HG03066 (cell line): ENCODE data around the gene TNFRSF4.
"Not testable (repeated sequence)": the region's sequence is repeated elsewhere in the genome, so short reads cannot be mapped to it uniquely, and the experiment has no call there.

ENCODE experiments used
- ATAC-seq: cut with Tn5 transposase; IDR thresholded peaks from one replicate; pipeline ENCODE4 v1.9.1; 2021; ENCODE audit warnings: low read depth; ENCODE audit not compliant: unreplicated experiment

Gene TNFRSF4

DNA sequence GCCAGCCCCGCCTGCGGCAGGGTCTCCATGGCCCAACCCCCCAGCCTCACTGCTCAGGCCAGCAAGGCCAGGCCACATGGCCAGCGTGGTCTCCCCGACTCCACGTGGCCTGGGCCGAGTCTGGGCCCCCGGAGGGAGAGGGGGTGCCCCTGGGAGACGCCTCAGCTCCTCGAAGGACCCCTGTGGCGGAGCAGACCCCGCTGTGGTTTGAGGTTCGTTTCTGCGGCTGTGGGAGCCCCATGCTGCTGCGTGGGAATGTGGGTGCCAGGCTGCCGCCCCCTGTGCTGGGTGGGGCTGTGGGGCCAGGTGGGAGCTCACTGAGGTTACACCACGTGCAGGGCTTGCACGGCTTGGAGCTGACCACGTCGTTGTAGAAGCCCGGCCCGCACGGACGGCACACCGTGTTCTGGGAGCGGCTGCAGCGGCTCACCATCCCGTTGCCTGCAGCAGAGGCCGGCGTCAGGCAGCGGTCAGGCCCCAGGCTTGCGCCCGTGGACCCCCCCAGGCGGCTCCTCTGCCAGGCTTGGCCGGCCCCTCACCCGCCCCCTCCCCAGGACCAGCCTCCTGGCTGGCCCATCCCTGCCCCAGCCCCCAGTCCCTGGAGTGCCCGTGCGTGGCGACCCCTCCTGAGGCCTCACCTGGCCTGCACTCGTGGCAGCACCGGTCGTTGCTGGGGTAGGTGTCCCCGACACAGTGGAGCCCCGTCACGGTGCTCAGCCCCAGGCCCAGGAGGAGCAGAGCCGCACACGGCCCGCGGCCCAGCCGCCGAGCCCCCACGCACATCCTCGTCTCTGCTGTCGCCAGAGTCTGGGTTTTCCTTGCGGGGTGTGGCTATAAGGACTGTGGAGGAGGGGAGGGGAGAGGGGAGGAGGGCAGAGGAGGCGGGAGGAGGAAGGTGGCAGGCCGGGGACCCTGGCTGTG, at the start of gene TNFRSF4:
Gene TNFRSF4 (minus strand): TSS at position 809 of the 921 bp plus-strand sequence. CDS start 26 bp downstream, at position 783.
- ATAC-seq: no peak

GRCh38 chr1:1262758-1263157, 48.8 kb upstream of the TNFRSF4 start:
- no peak for ATAC-seq

GRCh38 chr1:1262071-1262470, 48.1 kb upstream of the TNFRSF4 start:
- no peak for ATAC-seq

DNA sequence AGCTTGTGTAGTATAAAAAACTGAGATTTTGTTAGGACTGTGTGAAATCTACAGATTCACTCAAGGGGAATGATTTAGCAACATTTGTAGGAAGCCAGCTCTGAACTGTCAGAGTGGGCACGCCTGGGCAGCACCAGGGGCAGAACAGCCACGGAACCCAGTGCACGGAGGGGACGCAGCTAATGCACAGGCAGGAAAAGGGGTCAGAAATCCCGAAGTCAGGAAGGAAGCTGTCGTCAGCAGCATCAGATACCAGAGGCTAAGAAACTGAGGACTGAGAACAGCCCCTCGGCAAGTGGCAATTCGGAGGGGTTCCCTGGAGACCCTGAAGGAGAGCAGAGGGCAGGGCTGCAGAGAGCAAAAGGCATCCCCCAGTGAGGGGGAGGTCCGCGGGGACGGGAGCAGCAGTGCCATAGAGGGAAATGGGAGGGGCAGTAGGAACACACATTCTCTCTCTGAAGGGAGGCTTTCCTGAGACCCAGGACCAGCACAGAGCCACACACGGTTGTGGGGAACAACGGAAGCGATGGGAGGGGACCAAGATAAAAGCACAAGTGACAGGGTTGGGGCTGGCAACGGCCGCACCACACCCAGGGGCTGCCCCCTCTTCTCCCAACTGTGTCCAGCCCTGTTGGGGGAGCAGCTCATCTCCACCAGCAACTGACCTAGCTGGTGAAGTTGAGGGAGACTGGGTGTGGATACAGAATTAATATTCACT, 47.0 kb upstream of the TNFRSF4 start:
- ATAC-seq: no peak

DNA sequence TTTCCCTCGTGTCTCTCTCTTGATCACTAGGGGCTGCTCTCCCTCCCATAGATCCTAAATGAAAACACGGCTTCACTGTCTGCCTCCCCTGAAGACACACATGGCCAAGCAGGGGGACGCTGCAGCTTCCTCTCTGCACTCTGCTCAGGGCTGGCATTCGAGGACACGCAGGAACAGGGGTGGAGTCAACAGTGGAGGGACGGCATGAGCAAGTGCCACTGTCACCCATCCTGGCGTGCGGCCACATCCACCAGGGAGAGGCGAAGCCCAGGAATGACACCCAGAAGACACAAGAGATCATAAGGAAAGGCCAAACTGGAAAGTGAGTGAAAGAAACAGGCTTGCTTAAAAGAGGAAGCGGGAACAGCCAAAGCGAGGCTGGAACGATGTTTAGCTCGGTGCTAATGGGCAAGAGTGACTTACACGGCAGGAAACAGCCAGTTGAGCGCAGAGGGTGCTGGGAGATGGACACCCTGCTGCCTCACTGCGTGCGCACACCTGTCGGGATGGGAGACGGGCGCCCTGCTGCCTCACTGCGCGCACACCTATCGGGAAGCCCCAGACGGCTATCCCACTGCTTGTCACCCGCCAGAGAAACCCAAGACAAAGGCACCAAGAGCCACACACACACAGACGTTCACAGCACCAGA, 46.1 kb upstream of the TNFRSF4 start:
- ATAC-seq: no peak

GRCh38 chr1:1259540-1259939, 45.6 kb upstream of the TNFRSF4 start:
- ATAC-seq: no peak

GRCh38 chr1:1259119-1259488, 45.2 kb upstream of the TNFRSF4 start:
- no peak for ATAC-seq

DNA sequence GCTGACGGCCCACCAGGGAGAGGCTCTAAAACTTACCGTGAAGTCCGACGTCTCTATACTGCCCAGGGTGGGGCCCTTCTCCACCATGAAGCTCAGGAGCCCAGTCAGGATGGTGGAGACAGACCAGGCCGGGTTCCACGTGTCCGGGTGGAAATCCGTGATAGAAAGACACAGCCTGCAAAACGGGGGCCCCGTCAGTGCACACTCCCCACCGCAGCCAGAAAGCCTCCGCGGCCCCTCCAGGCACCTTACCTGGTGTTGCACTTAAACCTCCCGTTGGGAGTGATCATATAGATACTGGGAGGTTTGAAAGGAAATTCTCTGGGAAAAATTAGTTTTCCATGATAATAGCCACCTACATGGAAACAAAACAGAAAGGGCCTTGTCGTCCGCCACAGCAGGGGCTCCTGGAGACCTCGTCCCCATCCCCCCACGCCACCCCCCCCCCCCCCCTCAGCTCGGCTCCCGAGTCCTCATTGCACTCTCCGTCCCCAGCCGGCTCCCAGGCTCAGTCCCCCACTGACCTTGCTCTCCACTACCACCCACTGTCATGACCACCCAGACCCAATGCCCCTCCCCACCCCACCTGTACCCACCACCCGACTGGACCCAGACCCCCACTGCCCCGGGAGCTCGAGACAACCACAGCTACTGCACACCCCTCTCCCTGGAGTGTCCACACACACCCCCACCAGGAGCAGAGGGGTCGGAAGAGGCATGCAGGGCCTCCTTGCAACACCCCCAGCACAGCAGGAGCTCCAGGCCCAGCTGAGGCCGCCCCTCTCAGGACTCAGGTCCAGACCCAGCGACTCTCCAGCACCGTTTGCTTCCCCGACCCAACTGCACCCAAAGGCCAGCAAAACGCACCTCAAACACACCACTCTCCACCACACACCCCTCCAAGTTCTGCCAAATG, 43.3 kb upstream of the TNFRSF4 start:
- ATAC-seq: no peak

- ATAC-seq: no peak
Observed at GRCh38 chr1:1255611-1256010, 41.7 kb upstream of the TNFRSF4 start.

- ATAC-seq: no peak
Observed at GRCh38 chr1:1255078-1255477, 41.1 kb upstream of the TNFRSF4 start.

GRCh38 chr1:1254667-1254998, 40.7 kb upstream of the TNFRSF4 start:
- ATAC-seq: no peak

- no peak for ATAC-seq
Observed at GRCh38 chr1:1253972-1254666, 40.2 kb upstream of the TNFRSF4 start.

- no peak for ATAC-seq
Observed at GRCh38 chr1:1253314-1253713, 39.4 kb upstream of the TNFRSF4 start.

GRCh38 chr1:1250786-1251284, 36.9 kb upstream of the TNFRSF4 start:
- ATAC-seq: no peak

DNA sequence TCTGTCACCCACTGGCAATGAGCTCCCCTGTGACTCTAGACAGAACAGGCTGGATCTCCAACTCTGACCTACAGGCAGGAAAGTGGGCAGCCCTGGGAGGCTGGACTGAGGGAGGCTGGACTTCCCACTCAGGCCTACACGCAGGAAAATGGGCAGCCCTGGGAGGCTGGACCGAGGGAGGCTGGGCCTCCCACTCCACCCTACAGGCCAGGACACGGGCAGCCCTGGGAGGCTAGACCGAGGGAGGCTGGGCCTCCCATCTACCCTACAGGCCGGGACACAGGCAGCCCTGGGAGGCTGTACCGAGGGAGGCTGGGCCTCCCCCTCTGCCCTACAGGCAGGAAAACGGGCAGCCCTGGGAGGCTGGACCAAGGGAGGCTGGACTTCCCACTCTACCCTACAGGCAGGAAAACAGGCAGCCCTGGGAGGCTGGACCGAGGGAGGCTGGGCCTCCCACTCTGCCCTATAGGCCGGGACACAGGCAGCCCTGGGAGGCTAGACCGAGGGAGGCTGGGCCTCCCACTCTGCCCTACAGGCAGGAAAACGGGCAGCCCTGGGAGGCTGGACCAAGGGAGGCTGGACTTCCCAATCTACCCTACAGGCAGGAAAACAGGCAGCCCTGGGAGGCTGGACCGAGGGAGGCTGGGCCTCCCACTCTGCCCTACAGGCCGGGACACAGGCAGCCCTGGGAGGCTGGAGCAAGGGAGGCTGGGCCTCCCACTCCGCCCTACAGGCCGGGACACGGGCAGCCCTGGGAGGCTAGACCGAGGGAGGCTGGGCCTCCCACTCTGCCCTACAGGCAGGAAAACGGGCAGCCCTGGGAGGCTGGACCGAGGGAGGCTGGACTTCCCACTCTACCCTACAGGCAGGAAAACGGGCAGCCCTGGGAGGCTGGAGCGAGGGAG, 34.3 kb upstream of the TNFRSF4 start:
- not testable (repeated sequence) for ATAC-seq

DNA sequence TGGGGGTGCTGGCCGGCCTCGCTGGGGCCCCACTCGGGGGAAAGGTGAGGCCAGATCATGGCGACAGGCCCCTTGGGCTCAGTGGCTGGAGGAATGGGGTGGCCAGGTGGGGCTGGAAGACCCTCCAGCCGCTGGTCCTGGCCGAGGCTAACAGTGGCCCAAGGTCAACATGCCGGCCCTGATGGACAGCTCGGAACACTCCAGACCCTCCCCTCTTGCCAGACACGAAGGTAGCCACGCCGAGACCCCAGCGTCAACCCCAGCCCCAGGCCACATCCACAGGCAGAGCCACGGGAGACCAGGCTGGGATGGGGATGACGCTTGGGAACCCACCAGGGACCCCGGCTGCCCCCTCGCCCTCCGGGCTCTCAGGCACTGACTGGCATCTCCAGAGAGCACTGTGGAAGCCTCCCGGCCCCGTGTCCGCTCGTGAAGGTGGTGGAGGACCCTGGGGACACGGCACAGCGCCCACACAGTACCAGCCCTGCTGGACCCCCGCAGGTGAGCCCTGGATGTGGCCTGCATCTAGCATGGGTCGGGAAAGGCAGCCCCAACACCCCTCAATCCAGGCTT, 33.5 kb upstream of the TNFRSF4 start:
- ATAC-seq: no peak

DNA sequence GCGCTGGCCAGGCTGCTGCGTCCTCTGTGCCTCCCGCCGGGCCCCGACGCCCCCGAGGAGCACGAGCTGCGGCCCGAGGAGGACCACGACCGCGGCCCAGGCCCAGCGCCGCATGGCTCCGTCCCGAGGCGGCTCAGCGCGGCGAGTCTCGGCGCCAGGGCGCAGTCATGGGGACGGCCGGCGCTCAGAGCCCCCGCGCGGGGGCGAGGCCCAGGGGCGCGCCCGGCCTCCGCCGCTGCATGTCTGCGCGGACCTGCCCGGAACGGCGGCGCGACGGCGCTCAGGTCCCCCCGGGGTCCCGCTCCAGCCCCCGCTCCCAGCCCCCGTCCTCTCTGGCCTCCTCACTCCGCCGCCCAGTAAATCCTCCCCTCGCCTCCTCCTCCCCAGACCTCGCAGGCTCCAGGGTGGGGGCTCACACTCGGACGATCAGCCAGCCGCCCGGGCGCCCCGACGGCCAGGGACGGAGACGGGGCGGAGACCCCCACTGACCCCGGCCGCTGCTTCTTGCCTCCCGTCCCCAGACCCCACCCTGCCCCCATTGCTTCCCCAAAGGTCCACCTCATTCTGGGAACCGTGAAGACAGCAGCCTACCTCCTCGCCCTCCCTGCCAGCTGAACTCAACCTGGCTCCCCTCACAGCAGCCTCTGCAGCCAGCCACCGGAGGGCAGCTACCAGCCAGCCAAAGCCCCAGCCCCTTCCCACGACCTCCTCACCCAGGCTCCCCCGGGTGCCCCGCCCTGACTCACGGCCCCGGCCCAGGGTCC, 32.8 kb upstream of the TNFRSF4 start, which contains the start of gene C1QTNF12:
Gene C1QTNF12 (minus strand): TSS at position 146 of the 764 bp plus-strand sequence. CDS start 32 bp downstream, at position 114.
- ATAC-seq: no peak
